ENCODE data around the gene USP14. TPM values are rescaled to one million over a fixed set of nuclear protein-coding genes. Genes with fewer than 3 reads are reported as not detected.

USP14 gene
- total RNA-seq, 1 donor from 2014 or later, result 54.7 TPM

DNA sequence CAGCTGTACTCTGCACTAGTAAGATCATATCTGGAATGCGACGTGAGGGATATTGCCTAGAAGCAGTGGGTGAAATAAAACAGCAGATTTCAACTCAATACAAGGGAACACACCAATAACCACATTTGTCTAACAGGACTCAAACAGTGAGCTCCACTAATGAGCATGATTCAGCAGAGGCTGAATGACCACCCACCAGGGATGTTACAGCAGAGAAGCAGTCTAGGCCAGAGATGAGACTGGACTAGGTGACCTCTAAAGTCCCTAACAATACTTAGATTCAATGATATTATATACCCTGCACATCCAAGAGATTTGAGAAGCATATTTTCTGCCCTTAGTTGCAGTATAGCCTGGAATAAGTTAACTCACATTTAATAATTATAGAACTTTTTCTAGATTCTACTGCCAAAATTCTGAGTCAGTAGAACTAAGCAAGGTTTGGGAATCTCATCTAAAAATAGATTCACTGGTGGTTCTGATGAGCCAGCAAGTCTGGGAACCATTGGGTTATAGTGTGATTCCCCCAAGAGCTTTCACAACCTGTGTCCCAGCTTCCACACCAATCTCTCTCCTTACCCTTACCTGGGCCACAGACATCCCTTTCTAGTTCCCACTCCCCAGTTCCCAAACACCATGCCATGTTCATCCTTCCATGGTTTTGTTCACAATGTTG is 103.2 kb downstream of the USP14 start:
- H3K27me3 Mint-ChIP-seq (ENCODE audit: low read depth), result no peaks in the 10 kb centered on the region
- H3K36me3 Mint-ChIP-seq, result peaks cover 33% of the 10 kb centered on the region
- peaks cover 7% of the 10 kb centered on the region for H3K4me1 Mint-ChIP-seq
- no peak overlapping the region for H3K27ac Mint-ChIP-seq
- no peak for TF ChIP-seq CTCF (IDR thresholded peaks at IDR 0.05; ENCODE audit: unreplicated experiment)
- H3K4me3 Mint-ChIP-seq, result no peak overlapping the region
- H3K9me3 Mint-ChIP-seq, result no peaks in the 10 kb centered on the region
- no peak for DNase-seq (ENCODE audit: low spot score in 2 of 2, unreplicated experiment in 2 of 2)

Small RNA genes within 50 kb of the gene (microRNA-seq; reads per million reads assigned to microRNA genes)
- not detected for gene MIR8078

Other genes starting within 250 kb of the USP14 start
- 0.31 to 0.32 TPM in 2 of 3 replicates, not detected in the other for gene TUBB8B, start 108.9 kb upstream of the USP14 start, total RNA-seq
- 68.1 to 73.7 TPM (median 68.7 TPM) in 3 replicates for gene THOC1, start 109.5 kb downstream of the USP14 start, total RNA-seq

Data from mesothelial cell of epicardium (in vitro differentiated cells).